HG03342 (cell line): ENCODE measurements around the gene DNAJC17.

ENCODE experiments used
- ATAC-seq: cut with Tn5 transposase; IDR thresholded peaks from one replicate; pipeline ENCODE4 v1.9.1; 2021; ENCODE audit warnings: mild to moderate bottlenecking, moderate library complexity; ENCODE audit not compliant: unreplicated experiment

DNAJC17 gene

GRCh38 chr15:40792394-40792793, 14.9 kb downstream of the DNAJC17 start:
- ATAC-seq: no peak

GRCh38 chr15:40790718-40791117, 16.6 kb downstream of the DNAJC17 start:
- no peak for ATAC-seq

GRCh38 chr15:40789999-40790398, 17.3 kb downstream of the DNAJC17 start:
- ATAC-seq: no peak

- ATAC-seq: no peak
Measured at GRCh38 chr15:40789119-40789518, 18.2 kb downstream of the DNAJC17 start.

GRCh38 chr15:40787991-40788390, 19.3 kb downstream of the DNAJC17 start:
- ATAC-seq: no peak

GRCh38 chr15:40787344-40787841, 19.9 kb downstream of the DNAJC17 start:
- no peak for ATAC-seq

GRCh38 chr15:40785814-40786213, 21.5 kb downstream of the DNAJC17 start:
- no peak for ATAC-seq

GRCh38 chr15:40785164-40785563, 22.1 kb downstream of the DNAJC17 start:
- ATAC-seq: no peak

- peak; percentile 80 for ATAC-seq
Measured at GRCh38 chr15:40782609-40783227, 24.6 kb downstream of the DNAJC17 start.

GRCh38 chr15:40776537-40777141, 30.6 kb downstream of the DNAJC17 start:
- no peak for ATAC-seq

- no peak for ATAC-seq
Measured at GRCh38 chr15:40775740-40776536, 31.3 kb downstream of the DNAJC17 start.

GRCh38 chr15:40775007-40775406, 32.3 kb downstream of the DNAJC17 start:
- no peak for ATAC-seq

GRCh38 chr15:40773902-40774301, 33.4 kb downstream of the DNAJC17 start:
- ATAC-seq: no peak

GRCh38 chr15:40773496-40773895, 33.8 kb downstream of the DNAJC17 start:
- ATAC-seq: no peak

- ATAC-seq: no peak
Measured at GRCh38 chr15:40772014-40772413, 35.3 kb downstream of the DNAJC17 start.

GRCh38 chr15:40771242-40771641, 36.0 kb downstream of the DNAJC17 start:
- no peak for ATAC-seq

GRCh38 chr15:40770147-40770721, 37.0 kb downstream of the DNAJC17 start:
- no peak for ATAC-seq

- peak; percentile 43 for ATAC-seq
Measured at GRCh38 chr15:40769274-40770146, 37.8 kb downstream of the DNAJC17 start, which contains the start of gene C15orf62. C15orf62 (plus strand) TSS chr15:40769980; CDS start chr15:40770496, 516 bp downstream.

GRCh38 chr15:40768521-40769273, 38.6 kb downstream of the DNAJC17 start:
- no peak for ATAC-seq
